MM.1S (cell line): ENCODE results near the gene NOX1.
"Not testable (repeated sequence)": the region's sequence is repeated elsewhere in the genome, so short reads cannot be mapped to it uniquely, and the experiment has no call there.

ENCODE experiments used
- DNase-seq: peaks from one replicate; pipeline ENCODE4 v3.0.0-alpha.2; 2015
- H2AFZ ChIP-seq: fragments of 300-600 bp; sonication (generic); 2 replicates; pipeline ENCODE4 v1.6.0; 2016; ENCODE audit warnings: antibody characterized with exemption, low read length
- H3F3A ChIP-seq: fragments of 300-600 bp; sonication (generic); 2 replicates; pipeline ENCODE4 v1.6.1; 2016; ENCODE audit warnings: mild to moderate bottlenecking, antibody characterized with exemption, low read length, moderate library complexity, mixed read lengths; ENCODE audit not compliant: insufficient read depth
- H3K27ac ChIP-seq: fragments of 300-600 bp; sonication (generic); 2 replicates; pipeline ENCODE4 v1.5.1; 2016; ENCODE audit warnings: mild to moderate bottlenecking, low read length
- H3K27me3 ChIP-seq: fragments of 300-600 bp; sonication (generic); replicated peaks from 2 replicates; pipeline ENCODE4 v1.6.0; 2016; ENCODE audit warnings: low read length; ENCODE audit not compliant: insufficient read depth
- H3K36me3 ChIP-seq: fragments of 300-600 bp; sonication (generic); replicated peaks from 2 replicates; pipeline ENCODE4 v1.6.1; 2016; ENCODE audit warnings: mild to moderate bottlenecking, low read length, mixed read lengths; ENCODE audit not compliant: insufficient read depth
- H3K4me1 ChIP-seq: fragments of 300-600 bp; sonication (generic); 2 replicates; pipeline ENCODE4 v1.6.1; 2016; ENCODE audit warnings: low read length, mixed read lengths
- H3K4me2 ChIP-seq: fragments of 300-600 bp; sonication (generic); 2 replicates; pipeline ENCODE4 v1.6.0; 2016; ENCODE audit warnings: low read depth, low read length
- H3K4me3 ChIP-seq: fragments of 300-600 bp; sonication (generic); 2 replicates; pipeline ENCODE4 v1.5.1; 2016; ENCODE audit warnings: low read length, mixed read lengths
- H3K79me2 ChIP-seq: fragments of 300-600 bp; sonication (generic); 2 replicates; pipeline ENCODE4 v1.6.1; 2016; ENCODE audit warnings: mixed run types, low read length, mixed read lengths
- H3K9ac ChIP-seq: fragments of 300-600 bp; sonication (generic); 2 replicates; pipeline ENCODE4 v1.6.1; 2016; ENCODE audit warnings: low read length, mixed read lengths
- H3K9me2 ChIP-seq: fragments of 300-600 bp; sonication (generic); replicated peaks from 2 replicates; pipeline ENCODE4 v1.6.1; 2016; ENCODE audit warnings: mild to moderate bottlenecking, low read length, mixed read lengths; ENCODE audit not compliant: insufficient read depth
- H3K9me3 ChIP-seq: fragments of 300-600 bp; sonication (generic); replicated peaks from 2 replicates; pipeline ENCODE4 v1.6.1; 2016; ENCODE audit warnings: mild to moderate bottlenecking, low read length, mixed read lengths; ENCODE audit not compliant: insufficient read depth
- H4K20me1 ChIP-seq: fragments of 300-600 bp; sonication (generic); 2 replicates; pipeline ENCODE4 v1.6.1; 2016; ENCODE audit warnings: mild to moderate bottlenecking, low read length, moderate library complexity, mixed read lengths; ENCODE audit not compliant: insufficient read depth
- CTCF ChIP-seq: fragments of 300-600 bp; sonication (generic); IDR thresholded peaks from 2 replicates; pipeline ENCODE4 v1.5.1; 2016; ENCODE audit warnings: antibody characterized with exemption, low read length, mixed read lengths
- EZH2 ChIP-seq: fragments of 300-600 bp; sonication (generic); optimal IDR thresholded peaks from 2 replicates; pipeline ENCODE3; 2017; ENCODE audit warnings: low read depth, mild to moderate bottlenecking, antibody characterized with exemption, low read length, mixed read lengths
- EZH2phosphoT487 ChIP-seq: fragments of 300-600 bp; sonication (generic); IDR thresholded peaks from 2 replicates; pipeline ENCODE4 v1.6.1; 2018; ENCODE audit warnings: antibody characterized with exemption, low read length

Gene NOX1

GRCh38 chrX:100819534-100819836, 54.7 kb downstream of the NOX1 start:
- peak overlapping the region; percentile 73 for H3K4me2 ChIP-seq
- no peaks in the 10 kb centered on the region for H4K20me1 ChIP-seq
- H3K27me3 ChIP-seq: no peaks in the 10 kb centered on the region
- no peaks in the 10 kb centered on the region for H3K36me3 ChIP-seq
- no peaks in the 10 kb centered on the region for H3K9me2 ChIP-seq
- no peak for DNase-seq
- H3K9ac ChIP-seq: peak overlapping the region; percentile 52; the same call in 1 of the 2 replicates
- peaks cover 13% of the 10 kb centered on the region for H3K79me2 ChIP-seq
- peaks cover 4% of the 10 kb centered on the region; the same call in 1 of the 2 replicates for H3K4me1 ChIP-seq
- H3K9me3 ChIP-seq: no peaks in the 10 kb centered on the region
- H3K27ac ChIP-seq: peak overlapping the region; percentile 67; the same call in 1 of the 2 replicates
- peak overlapping the region; percentile 87 for H3K4me3 ChIP-seq
- peaks cover 3% of the 10 kb centered on the region; the same call in 1 of the 2 replicates for H3F3A ChIP-seq
- peak overlapping the region; percentile 85 for H2AFZ ChIP-seq
- TF ChIP-seq EZH2 (no peak), CTCF (no peak), EZH2phosphoT487 (no peak)

DNA sequence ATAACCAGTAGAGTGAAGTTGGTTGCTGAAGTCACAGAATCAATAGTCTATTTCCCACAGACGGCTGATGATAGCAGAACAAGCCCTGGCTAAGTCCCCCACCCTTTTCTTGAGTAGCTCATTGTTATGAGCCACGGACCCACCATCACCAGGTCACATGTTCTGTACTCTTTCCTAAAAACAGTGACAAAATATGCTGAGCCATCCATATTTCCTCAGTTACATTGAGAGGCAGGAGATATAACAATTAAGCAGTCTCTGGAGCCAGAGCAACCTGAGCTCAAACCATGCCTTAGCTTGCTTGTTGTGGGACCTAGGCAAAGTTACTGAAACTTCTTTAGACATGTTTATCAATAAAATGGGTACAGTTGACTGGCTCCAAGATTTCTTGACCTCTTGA, 56.8 kb downstream of the NOX1 start:
- H4K20me1 ChIP-seq: no peaks in the 10 kb centered on the region
- no peak overlapping the region for H3K9ac ChIP-seq
- peaks cover 3% of the 10 kb centered on the region; the same call in 1 of the 2 replicates for H3F3A ChIP-seq
- H3K4me1 ChIP-seq: peaks cover 4% of the 10 kb centered on the region; the same call in 1 of the 2 replicates
- H3K9me3 ChIP-seq: no peaks in the 10 kb centered on the region
- no peak for TF ChIP-seq EZH2phosphoT487
- H3K9me2 ChIP-seq: no peaks in the 10 kb centered on the region
- no peaks in the 10 kb centered on the region for H3K36me3 ChIP-seq
- no peak overlapping the region for H2AFZ ChIP-seq
- no peak overlapping the region for H3K4me2 ChIP-seq
- H3K79me2 ChIP-seq: peaks cover 13% of the 10 kb centered on the region
- H3K27me3 ChIP-seq: no peaks in the 10 kb centered on the region
- DNase-seq: no peak
- no peak overlapping the region for H3K4me3 ChIP-seq
- no peak overlapping the region for H3K27ac ChIP-seq

GRCh38 chrX:100812216-100813158, 61.7 kb downstream of the NOX1 start:
- Histone ChIP-seq H3K4me2 (no peak overlapping the region), H3K27me3 (no peaks in the 10 kb centered on the region), H3K79me2 (no peaks in the 10 kb centered on the region), H3K27ac (no peak overlapping the region), H3F3A (no peaks in the 10 kb centered on the region), H3K36me3 (no peaks in the 10 kb centered on the region), H3K9me2 (no peaks in the 10 kb centered on the region), H3K4me3 (no peak overlapping the region), H3K9me3 (no peaks in the 10 kb centered on the region), H3K9ac (no peak overlapping the region), H2AFZ (no peak overlapping the region), H3K4me1 (no peaks in the 10 kb centered on the region), H4K20me1 (no peaks in the 10 kb centered on the region)
- TF ChIP-seq CTCF: no peak
- TF ChIP-seq EZH2: no peak
- no peak for TF ChIP-seq EZH2phosphoT487
- no peak for DNase-seq

DNA sequence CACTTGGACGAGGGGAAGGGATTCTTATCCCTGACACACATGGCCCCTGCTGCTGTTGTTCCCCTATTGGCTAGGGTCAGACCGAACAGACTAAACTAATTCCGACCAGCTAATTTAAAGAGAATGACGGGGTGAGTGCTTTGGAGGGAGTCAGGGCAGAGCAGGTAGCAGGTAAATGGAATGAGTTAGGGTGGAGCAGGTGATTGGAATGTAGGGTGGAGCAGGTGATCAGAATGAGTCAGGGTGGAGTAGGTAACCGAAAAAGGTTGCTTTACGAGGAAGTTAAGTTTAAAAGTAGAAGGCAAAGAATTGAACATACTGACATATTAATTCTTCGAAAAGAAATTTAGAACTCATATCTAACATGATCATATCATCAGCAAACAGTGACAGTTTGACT, 65.9 kb downstream of the NOX1 start:
- H3K27ac ChIP-seq, H3F3A ChIP-seq, H3K36me3 ChIP-seq, H4K20me1 ChIP-seq, H3K4me1 ChIP-seq, H3K79me2 ChIP-seq, H3K4me3 ChIP-seq, H3K27me3 ChIP-seq, H2AFZ ChIP-seq, DNase-seq, H3K9ac ChIP-seq, H3K9me2 ChIP-seq, H3K9me3 ChIP-seq, H3K4me2 ChIP-seq: not testable (repeated sequence)
